ENCODE results near the gene TSHB. TPM values are rescaled to one million over a fixed set of nuclear protein-coding genes. Genes with fewer than 3 reads are reported as not detected.

The TSHB gene
- total RNA-seq, 1 experiment from 2014 or later: not detected

GRCh38 chr1:115046751-115047150 lies 17.1 kb downstream of the TSHB start (continued):
- no peak for TF ChIP-seq E2F5 (CRISPR knock-in tag; IDR thresholded peaks at IDR 0.05)

GRCh38 chr1:115051850-115052249 lies 22.2 kb downstream of the TSHB start:
- Mint-ChIP-seq H3K4me1 (peaks cover under 1% of the 10 kb centered on the region), H3K36me3 (no peaks in the 10 kb centered on the region), H3K27ac (no peak overlapping the region), H3K4me3 (no peak overlapping the region), H3K27me3 (ENCODE audit: low read depth) (no peaks in the 10 kb centered on the region), H3K9me3 (peaks cover 5% of the 10 kb centered on the region)
- CTCF ChIA-PET: interaction anchor here (1.0 to 2.8 kb wide), 10 partner anchors 10 to 61 kb away, joined by 4 to 36 read pairs (median 10); partner anchors contain the start of gene TSPAN2
- ATAC-seq: no peak
- TF ChIP-seq NR2C2 (CRISPR knock-in tag; IDR thresholded peaks at IDR 0.05) (no peak), ZNF423 (CRISPR knock-in tag; IDR thresholded peaks at IDR 0.05) (no peak), ESRRA (CRISPR knock-in tag; IDR thresholded peaks at IDR 0.05; ENCODE audit: borderline replicate concordance) (no peak), CREB1 (CRISPR knock-in tag; IDR thresholded peaks at IDR 0.05) (no peak), CREM (CRISPR knock-in tag; IDR thresholded peaks at IDR 0.05) (no peak), EMX1 (CRISPR knock-in tag; IDR thresholded peaks at IDR 0.05) (no peak), E2F1 (CRISPR knock-in tag; IDR thresholded peaks at IDR 0.05) (no peak), GABPB1 (CRISPR knock-in tag; IDR thresholded peaks at IDR 0.05) (no peak), PRDM15 (CRISPR knock-in tag; IDR thresholded peaks at IDR 0.05) (no peak), ZNF219 (CRISPR knock-in tag; IDR thresholded peaks at IDR 0.05; ENCODE audit: borderline replicate concordance) (no peak), JAZF1 (CRISPR knock-in tag; IDR thresholded peaks at IDR 0.05) (no peak), ZNF281 (CRISPR knock-in tag; IDR thresholded peaks at IDR 0.05) (no peak), FOXJ3 (CRISPR knock-in tag; IDR thresholded peaks at IDR 0.05; ENCODE audit: borderline replicate concordance) (no peak), ZNF121 (CRISPR knock-in tag; IDR thresholded peaks at IDR 0.05) (no peak), E2F4 (CRISPR knock-in tag; IDR thresholded peaks at IDR 0.05; ENCODE audit: borderline replicate concordance, low read depth) (no peak)
- TF ChIP-seq, protein P1, sequence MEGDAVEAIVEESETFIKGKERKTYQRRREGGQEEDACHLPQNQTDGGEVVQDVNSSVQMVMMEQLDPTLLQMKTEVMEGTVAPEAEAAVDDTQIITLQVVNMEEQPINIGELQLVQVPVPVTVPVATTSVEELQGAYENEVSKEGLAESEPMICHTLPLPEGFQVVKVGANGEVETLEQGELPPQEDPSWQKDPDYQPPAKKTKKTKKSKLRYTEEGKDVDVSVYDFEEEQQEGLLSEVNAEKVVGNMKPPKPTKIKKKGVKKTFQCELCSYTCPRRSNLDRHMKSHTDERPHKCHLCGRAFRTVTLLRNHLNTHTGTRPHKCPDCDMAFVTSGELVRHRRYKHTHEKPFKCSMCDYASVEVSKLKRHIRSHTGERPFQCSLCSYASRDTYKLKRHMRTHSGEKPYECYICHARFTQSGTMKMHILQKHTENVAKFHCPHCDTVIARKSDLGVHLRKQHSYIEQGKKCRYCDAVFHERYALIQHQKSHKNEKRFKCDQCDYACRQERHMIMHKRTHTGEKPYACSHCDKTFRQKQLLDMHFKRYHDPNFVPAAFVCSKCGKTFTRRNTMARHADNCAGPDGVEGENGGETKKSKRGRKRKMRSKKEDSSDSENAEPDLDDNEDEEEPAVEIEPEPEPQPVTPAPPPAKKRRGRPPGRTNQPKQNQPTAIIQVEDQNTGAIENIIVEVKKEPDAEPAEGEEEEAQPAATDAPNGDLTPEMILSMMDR (IDR thresholded peaks at IDR 0.05): no peak
- TF ChIP-seq, protein P2, sequence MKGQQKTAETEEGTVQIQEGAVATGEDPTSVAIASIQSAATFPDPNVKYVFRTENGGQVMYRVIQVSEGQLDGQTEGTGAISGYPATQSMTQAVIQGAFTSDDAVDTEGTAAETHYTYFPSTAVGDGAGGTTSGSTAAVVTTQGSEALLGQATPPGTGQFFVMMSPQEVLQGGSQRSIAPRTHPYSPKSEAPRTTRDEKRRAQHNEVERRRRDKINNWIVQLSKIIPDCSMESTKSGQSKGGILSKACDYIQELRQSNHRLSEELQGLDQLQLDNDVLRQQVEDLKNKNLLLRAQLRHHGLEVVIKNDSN (CRISPR knock-in tag; IDR thresholded peaks at IDR 0.05): no peak
- TF ChIP-seq, protein P3, sequence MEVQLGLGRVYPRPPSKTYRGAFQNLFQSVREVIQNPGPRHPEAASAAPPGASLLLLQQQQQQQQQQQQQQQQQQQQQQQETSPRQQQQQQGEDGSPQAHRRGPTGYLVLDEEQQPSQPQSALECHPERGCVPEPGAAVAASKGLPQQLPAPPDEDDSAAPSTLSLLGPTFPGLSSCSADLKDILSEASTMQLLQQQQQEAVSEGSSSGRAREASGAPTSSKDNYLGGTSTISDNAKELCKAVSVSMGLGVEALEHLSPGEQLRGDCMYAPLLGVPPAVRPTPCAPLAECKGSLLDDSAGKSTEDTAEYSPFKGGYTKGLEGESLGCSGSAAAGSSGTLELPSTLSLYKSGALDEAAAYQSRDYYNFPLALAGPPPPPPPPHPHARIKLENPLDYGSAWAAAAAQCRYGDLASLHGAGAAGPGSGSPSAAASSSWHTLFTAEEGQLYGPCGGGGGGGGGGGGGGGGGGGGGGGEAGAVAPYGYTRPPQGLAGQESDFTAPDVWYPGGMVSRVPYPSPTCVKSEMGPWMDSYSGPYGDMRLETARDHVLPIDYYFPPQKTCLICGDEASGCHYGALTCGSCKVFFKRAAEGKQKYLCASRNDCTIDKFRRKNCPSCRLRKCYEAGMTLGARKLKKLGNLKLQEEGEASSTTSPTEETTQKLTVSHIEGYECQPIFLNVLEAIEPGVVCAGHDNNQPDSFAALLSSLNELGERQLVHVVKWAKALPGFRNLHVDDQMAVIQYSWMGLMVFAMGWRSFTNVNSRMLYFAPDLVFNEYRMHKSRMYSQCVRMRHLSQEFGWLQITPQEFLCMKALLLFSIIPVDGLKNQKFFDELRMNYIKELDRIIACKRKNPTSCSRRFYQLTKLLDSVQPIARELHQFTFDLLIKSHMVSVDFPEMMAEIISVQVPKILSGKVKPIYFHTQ (CRISPR knock-in tag; IDR thresholded peaks at IDR 0.05): no peak
- TF ChIP-seq, protein P4, sequence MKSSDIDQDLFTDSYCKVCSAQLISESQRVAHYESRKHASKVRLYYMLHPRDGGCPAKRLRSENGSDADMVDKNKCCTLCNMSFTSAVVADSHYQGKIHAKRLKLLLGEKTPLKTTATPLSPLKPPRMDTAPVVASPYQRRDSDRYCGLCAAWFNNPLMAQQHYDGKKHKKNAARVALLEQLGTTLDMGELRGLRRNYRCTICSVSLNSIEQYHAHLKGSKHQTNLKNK (CRISPR knock-in tag; IDR thresholded peaks at IDR 0.05): no peak
- DNase-seq (ENCODE audit: low spot score): no peak
- POLR2A ChIA-PET: no interaction called here
